GM18511 (cell line): Measurements from ENCODE around the gene ZDHHC16.
"Not testable (repeated sequence)": the region's sequence is repeated elsewhere in the genome, so short reads cannot be mapped to it uniquely, and the experiment has no call there.

ENCODE experiments used
- ATAC-seq: cut with Tn5 transposase; IDR thresholded peaks from one replicate; pipeline ENCODE4 v1.9.1; 2021; ENCODE audit warnings: mild to moderate bottlenecking, moderate library complexity; ENCODE audit not compliant: unreplicated experiment

ZDHHC16 gene

DNA sequence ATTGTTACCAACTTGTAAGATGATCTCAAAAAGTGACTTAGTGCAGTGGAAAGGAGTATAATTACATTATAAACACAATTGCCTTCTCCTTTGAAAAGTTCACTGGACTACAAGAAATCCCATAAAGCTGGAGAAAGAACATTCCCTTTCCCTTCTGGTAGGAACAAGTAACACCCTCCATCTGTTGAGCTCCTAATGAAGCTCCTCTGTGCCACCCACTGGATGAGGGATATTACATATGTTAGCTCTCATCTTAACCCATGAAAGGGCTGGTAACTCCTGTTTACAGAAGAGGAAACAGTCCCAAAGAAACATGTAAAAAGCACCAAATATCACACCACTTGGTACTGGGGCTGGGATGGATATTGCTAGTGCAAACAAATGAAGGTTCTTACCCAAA is 11.9 kb upstream of the ZDHHC16 start:
- no peak for ATAC-seq

DNA sequence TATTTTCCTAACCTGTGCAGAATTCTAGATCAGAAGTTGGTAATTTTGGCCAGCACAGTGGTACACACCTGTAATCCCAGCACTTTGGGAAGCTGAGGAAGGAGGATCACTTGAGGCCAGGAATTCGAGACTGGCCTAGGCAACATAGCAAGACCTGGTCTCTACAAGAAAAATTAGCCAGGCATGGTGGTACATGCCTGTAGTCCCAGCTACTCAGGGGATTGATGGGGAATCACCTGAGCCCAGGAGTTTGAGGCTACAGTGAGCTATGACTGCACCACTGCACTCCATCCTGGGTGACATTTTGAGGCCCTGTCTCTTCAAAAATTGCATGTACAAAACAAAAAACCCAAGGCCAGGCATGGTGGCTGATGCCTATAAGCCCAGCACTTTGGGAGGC is 11.4 kb upstream of the ZDHHC16 start:
- no peak for ATAC-seq

DNA sequence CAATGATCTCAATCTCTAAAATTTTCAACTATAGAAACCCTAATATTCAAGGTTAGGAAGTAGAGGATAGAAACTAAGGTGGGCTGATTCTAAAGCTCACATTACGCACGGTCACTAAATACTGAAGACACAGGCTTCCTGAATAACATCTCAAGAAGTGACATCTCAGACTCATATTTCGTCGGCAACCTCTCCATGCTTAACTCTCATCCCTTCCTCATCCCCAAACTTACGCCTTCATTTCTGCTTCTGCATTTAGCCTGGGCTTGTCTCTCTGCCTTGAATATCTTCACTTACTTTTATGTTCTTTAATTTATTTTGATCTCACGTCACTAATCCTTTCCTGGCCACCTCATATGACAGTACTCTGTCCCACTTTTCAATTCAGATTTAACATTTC is 10.8 kb upstream of the ZDHHC16 start:
- no peak for ATAC-seq

DNA sequence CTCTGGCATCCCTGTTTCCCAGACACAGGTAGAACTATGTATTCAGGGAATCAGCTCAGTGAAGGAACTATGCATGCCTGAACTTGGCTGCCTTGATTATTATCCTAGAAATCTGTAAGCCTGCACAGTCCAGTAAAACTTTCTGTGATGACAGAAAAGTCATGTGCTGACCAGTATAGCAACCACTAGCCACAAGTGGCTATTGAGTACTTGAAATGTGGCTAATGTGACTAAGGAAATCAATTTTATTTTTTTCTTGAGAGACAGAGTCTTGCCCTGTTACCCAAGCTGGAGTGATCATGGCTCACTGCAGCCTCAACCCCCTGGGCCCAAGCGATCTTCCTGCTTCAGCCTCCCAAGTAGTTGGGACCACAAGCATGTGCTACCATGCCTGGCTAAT is 3.7 kb upstream of the ZDHHC16 start:
- ATAC-seq = no peak

DNA sequence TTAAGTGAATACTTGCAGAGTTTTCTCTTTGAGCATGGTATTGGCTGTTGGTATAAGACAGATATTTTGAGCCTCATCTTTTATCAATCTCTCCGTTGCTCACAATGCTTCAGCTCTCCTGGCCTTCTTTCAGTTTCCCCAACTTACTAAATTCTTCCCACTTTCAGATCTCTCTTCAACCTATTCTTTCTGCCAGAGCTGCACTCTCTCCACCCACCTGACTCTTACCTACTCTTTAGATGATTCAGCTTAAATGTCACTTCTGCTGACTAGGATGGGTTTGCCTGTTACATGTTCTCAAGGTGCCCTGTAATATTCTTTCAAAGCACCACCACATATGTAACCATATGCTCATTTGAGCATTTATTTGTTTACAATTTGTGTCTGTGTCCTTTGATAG is 1.8 kb upstream of the ZDHHC16 start:
- ATAC-seq = no peak

DNA sequence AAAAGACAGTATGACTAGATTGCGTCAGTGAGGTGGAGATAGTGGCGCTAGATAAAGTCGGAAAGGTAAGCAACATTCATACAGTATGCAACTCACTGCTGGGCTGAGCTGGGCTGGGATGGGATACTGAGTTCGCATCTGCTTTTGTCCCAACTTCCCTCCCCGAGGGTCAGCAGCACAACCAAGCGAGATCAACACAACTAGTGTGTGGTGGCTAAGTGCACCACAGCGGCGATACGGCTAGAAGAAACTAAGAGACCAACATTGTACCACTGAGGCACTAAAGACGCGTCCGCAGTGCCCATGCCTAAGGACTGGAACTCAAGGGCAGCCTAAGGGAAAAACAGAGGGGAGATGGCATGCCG is 636 bp upstream of the ZDHHC16 start:
- no peak for ATAC-seq

DNA sequence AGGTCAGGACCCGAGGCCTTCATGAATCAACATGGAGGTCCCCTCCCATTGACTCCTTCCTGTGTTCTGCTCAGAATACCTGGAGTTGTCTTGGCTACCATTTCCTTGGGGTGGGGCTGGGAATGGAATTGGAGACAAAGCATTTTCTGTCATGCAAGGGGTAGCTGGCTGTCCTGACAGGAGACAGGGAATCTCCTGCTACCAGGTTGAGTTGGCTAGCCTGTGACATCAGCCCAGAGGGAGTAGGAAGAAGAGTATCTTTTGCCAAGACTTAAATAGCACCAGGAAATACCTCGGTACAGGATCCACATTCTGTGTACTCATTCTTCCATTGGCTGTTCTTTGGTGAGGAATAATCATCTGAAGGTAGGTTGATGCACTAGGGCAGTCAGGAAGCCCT is 4.9 kb downstream of the ZDHHC16 start:
- ATAC-seq = no peak

DNA sequence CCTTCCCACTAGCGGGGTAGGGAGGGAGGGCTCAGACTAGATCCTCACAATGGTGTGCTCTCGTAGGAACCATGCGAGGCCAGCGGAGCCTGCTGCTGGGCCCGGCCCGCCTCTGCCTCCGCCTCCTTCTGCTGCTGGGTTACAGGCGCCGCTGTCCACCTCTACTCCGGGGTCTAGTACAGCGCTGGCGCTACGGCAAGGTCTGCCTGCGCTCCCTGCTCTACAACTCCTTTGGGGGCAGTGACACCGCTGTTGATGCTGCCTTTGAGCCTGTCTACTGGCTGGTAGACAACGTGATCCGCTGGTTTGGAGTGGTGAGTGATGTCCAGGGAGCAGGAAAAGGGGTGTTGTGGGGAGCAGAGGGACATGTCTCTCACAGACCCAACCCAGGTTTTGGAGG is 5.6 kb downstream of the ZDHHC16 start:
- no peak for ATAC-seq

DNA sequence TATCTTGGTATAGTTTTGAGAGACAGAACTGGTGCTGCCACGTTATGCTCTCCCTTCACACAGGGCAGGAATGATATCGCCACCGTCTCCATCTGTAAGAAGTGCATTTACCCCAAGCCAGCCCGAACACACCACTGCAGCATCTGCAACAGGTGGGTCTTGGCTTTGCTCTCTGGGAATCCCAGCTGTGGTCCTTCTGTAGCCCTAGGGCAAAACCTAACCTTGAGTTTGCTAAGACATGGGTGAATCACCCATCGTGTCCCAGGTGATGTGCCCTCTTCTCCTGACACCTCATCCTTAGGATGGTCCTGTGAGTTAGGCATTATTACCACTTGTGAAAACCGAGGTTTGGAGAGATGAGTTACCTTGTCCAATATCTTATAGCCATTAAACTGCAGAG is 6.4 kb downstream of the ZDHHC16 start:
- no peak for ATAC-seq

DNA sequence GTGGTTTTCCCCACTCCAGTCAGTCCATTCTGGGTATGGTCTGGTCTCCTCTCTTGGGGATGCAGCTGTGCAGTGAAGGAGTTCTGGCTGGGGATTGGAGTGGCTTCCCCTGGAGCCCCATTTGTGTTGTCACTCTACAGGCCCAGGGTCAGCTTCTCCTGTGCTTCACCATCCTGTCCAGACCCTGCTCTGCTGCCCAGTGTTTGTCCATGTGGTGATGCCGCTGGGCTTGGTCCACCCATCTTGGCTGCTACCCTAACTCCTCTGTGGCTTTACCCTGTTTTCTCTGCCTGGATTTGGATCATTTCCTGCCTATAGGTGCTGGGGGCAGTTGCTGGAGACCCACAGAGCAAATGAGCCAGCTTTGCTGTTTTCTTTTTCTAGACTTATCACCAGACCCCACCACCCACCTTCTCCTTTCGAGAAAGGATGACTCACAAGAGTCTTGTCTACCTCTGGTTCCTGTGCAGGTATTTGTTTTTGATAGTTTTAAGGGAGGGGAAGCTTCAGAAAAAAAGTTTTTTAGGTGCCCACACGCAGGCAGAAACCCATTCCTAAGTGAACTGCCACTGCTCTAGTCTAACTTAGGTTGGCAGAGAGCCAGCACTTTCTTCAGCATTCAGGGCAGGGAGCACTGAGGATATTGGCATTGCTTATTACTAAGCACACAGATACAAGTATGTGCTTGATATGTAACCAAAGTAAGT is 8.5 kb downstream of the ZDHHC16 start:
- ATAC-seq = no peak

DNA sequence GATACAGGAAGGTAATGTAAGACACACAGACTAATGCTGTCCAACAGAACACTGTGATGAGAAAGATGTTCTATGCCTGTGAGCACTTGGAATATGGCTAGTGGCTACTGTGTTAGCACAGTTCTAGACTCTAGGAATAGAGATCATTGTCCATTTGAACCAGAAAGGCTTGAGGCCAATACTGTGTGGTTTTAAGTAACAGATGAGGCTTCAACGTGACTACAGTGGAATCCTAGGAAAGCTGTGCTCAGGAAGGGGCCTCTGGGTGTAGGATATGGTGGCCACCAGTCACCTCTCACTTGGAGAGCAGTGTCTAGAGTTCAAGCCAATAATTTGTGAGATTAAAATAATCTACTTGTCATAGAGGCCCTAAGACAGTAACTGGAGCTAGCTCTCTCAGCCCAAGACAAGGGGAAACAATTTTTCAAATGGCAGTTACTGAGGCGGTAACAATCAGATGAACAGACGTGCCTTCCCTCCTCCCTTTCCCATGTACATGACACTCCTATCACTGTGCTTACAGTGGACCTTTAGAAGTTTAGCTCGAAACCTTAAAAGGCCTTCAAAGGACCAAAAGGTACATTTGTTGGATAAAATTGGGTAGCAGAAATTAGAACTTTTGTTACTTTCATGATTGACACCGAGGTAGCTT is 10.2 kb downstream of the ZDHHC16 start:
- no peak for ATAC-seq

DNA sequence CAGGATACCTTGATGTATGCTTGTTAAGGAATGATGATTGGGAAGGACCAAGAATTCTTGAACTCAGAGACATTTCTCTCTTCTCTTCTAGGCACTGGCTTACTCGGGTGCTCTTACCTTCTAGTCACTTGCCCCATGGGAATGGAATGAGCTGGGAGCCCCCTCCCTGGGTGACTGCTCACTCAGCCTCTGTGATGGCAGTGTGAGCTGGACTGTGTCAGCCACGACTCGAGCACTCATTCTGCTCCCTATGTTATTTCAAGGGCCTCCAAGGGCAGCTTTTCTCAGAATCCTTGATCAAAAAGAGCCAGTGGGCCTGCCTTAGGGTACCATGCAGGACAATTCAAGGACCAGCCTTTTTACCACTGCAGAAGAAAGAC is 10.7 kb downstream of the ZDHHC16 start:
- ATAC-seq = no peak

DNA sequence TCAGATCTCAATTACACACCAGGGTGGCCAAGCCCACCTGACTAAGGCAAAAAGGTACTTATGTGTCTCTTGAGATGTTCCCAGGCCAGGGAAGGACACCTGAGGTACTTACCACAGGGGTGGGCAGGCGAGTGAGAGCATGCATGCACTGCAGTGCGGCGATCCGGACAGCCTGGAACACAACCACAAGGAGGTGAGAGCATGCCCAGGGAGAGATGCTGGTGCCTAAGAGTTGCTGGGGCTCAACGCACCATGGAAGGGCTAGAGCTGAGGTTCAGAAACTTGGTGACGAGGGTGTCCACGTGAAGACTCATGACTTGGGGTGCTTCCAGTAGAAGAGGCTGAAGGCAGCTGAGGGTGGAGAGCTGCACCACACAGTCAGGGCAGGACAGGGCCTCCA is 13.1 kb downstream of the ZDHHC16 start:
- ATAC-seq = no peak

DNA sequence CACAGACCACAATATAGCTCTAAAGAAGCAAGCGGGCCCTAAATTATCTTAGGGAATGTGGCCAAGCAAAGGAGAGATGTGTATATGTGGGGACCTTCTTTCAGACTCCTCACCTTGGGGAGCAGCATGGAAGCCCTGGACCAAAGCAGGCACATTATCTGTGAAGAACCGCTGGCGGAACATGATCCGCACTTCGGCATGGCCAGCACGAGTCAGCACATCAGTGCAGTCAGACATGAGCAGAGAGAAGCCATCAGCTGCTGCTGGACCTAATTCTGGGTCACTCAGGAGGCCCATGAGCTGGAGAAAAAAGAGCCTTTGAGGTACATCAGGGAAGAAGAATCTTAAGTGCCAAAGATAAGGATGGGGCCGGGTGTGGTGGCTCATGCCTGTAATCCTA is 14.0 kb downstream of the ZDHHC16 start:
- ATAC-seq = no peak

DNA sequence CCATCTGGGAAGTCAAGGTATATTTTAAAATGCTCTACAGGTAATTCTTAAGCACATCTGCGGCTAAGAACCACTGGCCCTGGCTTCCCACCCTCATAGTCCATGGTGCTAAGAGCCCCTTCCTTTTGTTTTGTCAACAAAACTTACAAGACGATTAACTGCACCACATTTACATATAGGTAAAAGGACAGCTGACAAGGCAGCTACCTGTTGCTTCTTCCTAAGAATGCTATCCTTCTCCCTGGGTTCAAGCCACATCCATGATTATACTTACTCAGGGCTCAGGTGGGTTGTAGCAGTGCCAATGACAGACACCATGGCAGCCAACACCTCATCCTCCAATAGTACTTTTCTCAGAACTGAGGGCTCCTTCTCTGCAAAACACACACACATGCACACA is 16.3 kb downstream of the ZDHHC16 start:
- no peak for ATAC-seq

DNA sequence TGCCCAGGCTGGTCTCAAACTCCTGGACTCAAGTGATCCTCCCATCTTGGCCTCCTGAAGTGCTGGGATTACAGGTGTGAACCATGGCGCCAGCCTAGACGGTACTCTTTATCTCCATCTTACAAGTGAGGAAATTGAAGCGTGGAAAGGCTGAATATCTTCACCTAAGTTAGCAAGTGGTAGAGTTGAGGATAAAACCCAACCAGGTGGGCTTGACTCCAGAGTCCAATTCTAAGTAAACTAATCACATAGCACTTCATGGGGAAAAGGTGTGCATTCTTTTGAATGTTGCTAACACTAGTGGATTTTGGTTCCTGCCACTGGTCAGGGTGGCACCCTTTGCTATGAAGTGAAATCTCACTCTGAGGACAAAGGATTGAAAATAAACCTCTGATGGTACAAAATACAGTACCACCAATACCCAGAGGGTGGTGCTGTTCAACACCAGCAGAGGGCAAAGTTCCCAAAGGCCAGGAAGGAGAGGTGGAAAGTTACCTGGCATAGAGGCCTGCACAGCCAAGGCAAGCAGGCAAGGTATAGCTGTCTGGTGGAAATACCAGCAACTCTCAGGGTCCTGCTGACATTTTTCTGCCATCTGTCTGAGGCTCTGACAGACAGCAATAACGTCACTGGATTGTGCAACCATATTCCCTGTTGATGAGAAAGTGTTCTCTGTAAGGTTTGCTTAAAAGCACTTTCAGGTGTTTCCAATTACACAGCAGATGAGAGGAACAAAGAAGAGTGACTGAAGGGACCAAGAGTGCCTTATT is 17.6 kb downstream of the ZDHHC16 start:
- ATAC-seq = no peak

DNA sequence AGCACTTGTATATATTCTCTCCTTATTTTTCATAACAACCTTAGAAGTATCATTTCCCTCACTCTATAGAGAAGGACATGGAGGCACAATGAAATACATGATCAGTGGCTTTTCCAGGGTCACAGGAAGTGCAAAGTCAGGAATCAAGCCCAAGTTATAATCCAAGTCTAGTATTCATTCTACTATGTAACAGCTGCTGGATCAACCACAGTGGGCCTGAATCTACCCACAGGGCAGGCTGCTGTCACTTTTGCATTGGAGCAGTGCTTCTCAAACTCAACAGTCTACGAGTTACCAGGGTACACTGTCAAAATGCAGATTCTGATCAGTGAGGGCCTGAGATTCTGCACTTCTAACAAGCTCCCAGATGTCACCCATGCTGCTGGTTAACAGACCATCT is 18.3 kb downstream of the ZDHHC16 start:
- ATAC-seq = no peak

DNA sequence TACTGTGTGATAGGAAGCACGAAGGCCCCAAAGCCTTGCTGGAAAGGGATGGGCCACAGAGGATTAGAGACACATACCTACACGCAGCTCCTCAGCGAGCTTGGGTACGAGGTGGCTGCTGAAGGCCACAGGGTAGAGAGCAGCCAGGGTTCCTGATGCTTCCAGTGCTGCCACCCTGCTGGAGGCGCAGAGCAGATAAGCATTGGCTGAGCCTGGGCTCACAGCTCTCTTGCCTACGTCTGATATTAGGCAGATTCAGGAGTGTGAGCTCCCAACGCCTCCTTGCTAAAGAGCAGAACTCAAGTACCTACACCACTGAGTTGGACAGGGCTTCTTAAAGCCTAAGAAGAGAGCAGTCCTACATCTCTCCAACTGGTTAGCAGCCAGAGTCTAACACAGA is 20.0 kb downstream of the ZDHHC16 start:
- no peak for ATAC-seq

DNA sequence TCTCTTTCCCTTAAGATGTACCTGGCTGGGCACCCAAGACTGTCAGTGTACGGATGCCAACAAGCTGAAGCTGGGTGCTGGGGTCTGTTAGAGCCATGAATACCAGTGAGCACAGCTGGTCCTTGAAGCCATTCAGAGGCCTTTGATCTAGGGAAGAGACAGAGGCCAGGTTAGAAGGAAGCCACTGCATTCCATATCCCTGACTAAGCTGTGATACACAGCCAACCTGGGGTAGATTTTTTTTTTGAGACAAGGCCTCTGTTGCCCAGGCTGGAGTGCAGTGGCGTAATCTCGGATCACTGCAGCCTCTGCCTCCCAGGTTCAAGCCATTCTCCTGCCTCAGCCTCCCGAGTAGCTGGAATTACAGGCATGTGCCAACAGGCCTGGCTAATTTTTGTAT is 20.8 kb downstream of the ZDHHC16 start:
- ATAC-seq = no peak

DNA sequence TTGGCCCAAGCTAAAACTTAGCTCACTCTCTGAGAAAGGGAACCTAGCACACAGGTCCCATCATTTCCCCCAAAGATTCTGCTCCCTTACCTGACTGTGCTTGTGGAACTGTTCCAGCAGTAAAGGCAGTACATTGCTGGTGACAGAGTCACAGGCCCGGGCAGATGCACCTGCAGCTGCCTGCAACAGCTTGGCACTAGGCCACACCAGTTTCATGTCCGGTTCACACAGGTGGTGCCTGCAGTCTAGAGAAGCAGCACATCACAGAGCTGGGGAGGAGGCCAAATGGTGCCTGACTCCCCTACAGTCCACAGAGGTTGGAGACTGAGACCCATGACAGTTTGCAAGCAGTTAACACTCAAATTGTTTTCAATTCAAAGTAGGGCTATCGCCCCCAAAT is 22.2 kb downstream of the ZDHHC16 start:
- ATAC-seq = peak; percentile 92

DNA sequence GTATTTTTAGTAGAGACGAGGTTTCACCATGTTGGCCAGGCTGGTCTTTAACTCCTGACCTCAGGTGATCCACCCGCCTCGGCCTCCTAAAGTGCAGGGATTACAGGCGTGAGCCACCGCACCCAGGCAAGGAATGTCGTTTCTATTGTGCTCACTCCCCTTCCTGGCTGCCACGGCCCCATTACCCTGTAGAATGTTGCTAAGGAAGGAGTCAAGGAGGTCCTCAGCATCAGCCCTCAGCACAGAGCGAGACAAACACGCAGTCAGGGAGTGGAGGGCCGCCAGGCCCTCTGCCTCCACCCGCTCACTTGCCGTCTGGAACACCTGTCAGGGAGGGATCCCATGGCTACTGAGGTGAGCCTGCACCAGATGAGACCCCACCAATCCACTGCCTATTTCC is 22.8 kb downstream of the ZDHHC16 start:
- ATAC-seq = not testable (repeated sequence)

DNA sequence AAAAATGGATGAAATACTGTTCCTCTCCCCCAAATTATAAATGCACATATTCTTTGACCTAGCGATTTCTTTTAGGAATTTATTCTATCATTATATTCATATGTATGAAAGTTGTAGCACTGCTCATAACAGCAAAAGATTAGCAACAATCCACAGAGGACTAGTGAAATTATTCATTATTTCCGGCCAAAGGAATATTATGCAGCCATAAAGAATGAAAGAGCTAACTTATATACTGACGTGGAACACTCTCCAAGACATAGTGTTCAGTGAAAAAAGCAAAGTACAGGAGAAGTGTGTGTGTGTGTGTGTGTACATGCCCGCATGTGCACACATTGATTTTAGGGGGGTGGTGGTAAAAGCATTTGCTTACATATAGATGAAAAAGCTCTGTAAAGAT is 28.9 kb downstream of the ZDHHC16 start:
- ATAC-seq = no peak
